Right atrium auricular region (tissue), 2 donors: ENCODE results near the gene RNU6-8. TPM values are rescaled to one million over a fixed set of nuclear protein-coding genes. Genes with fewer than 3 reads are reported as not detected.

Experiments used
- DNase-seq: peaks from one replicate; pipeline ENCODE4 v3.0.0-alpha.2; 2019; ENCODE audit warnings: low spot score
- H3K27ac ChIP-seq, 2 donors: fragments of 200-600 bp; sonication (generic); 1 replicate in 1 of 2; 2 replicates in 1 of 2; pipeline ENCODE4 v1.5.1; 2016 to 2019
- H3K27me3 ChIP-seq, 2 donors: fragments of 200-600 bp; sonication (generic); one replicate each; pipeline versions ENCODE4 v1.5.1 to v1.6.0; 2017 to 2019
- H3K36me3 ChIP-seq: fragments of 200-600 bp; sonication (generic); one replicate; pipeline ENCODE4 v1.5.1; 2016
- H3K4me1 ChIP-seq, 2 donors: fragments of 200-600 bp; sonication (generic); one replicate each; pipeline versions ENCODE4 v1.5.1 to v1.6.0; 2017 to 2019
- H3K4me3 ChIP-seq, 2 donors: fragments of 200-600 bp; sonication (generic); 1 replicate in 1 of 2; 2 replicates in 1 of 2; pipeline ENCODE4 v1.5.1; 2017 to 2019; ENCODE audit warnings: mild to moderate bottlenecking in 1 of 2, moderate library complexity in 1 of 2
- H3K9me3 ChIP-seq, 2 donors: fragments of 200-600 bp; sonication (generic); one replicate each; pipeline ENCODE4 v1.5.1; 2019
- total RNA-seq, 2 donors: library from RNA; depleted of rRNA; stranded (reverse); fragments of >200 nt; gene quantifications; one replicate each; pipeline ENCODE4 v1.1.0, GENCODE V29; 2016
- TF ChIP-seq, protein P1 (sequence below), 2 donors: fragments of 200-600 bp; sonication (generic); IDR thresholded peaks; one replicate each; pipeline ENCODE4 v1.5.1; 2019; ENCODE audit warnings: antibody characterized with exemption in 2 of 2

Gene RNU6-8
- total RNA-seq, 2 donors from 2014 or later = not detected

DNA sequence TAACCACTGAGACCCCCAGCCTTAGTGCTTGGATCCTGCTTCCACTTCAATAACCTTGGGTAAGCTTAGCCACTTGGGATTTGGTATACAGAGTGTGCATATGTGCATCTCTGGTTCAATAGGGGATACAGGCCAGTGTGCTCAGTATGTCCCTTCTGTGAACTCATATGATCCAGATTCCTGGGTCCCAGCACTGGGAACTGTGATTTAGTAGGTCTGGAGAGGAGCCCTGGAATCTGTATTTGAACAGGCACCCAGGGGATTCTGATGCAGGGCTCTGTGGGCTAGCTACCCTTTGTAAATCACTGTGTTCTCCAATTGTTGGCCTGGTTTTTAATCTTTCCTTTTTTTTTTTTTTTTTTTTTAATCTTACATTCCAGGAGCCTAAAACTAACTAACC is 9.8 kb upstream of the RNU6-8 start:
- TF ChIP-seq, protein P1, sequence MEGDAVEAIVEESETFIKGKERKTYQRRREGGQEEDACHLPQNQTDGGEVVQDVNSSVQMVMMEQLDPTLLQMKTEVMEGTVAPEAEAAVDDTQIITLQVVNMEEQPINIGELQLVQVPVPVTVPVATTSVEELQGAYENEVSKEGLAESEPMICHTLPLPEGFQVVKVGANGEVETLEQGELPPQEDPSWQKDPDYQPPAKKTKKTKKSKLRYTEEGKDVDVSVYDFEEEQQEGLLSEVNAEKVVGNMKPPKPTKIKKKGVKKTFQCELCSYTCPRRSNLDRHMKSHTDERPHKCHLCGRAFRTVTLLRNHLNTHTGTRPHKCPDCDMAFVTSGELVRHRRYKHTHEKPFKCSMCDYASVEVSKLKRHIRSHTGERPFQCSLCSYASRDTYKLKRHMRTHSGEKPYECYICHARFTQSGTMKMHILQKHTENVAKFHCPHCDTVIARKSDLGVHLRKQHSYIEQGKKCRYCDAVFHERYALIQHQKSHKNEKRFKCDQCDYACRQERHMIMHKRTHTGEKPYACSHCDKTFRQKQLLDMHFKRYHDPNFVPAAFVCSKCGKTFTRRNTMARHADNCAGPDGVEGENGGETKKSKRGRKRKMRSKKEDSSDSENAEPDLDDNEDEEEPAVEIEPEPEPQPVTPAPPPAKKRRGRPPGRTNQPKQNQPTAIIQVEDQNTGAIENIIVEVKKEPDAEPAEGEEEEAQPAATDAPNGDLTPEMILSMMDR (IDR thresholded peaks at IDR 0.05) = no peak
- Histone ChIP-seq H3K4me1 (no peaks in the 10 kb centered on the region), H3K9me3 (peaks cover 0 to 8% of the 10 kb centered on the region in 2 donors), H3K4me3 (no peak overlapping the region), H3K36me3 (no peaks in the 10 kb centered on the region), H3K27me3 (no peaks in the 10 kb centered on the region), H3K27ac (no peak overlapping the region)
- DNase-seq = no peak

DNA sequence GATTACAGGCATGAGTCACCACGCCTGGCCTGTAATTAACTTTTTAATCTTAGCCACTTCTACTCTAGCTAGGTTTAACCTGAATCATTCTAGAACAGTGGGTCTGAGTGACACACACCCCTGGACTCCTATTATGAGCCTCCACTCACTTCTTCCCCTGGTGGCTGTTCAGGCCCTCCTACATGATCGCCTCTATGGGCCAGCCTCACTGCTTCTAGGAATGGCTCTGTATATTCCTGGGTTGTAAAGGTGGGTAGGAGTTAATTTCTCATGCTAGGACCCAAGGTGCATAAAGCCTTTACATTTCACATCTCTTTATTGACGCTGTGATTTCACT is 8.0 kb upstream of the RNU6-8 start:
- H3K4me1 ChIP-seq = no peaks in the 10 kb centered on the region
- TF ChIP-seq, protein P1 (IDR thresholded peaks at IDR 0.05) = no peak
- peaks cover 0 to 4% of the 10 kb centered on the region in 2 donors for H3K9me3 ChIP-seq
- no peaks in the 10 kb centered on the region for H3K36me3 ChIP-seq
- H3K4me3 ChIP-seq = no peak overlapping the region
- H3K27ac ChIP-seq = no peak overlapping the region
- no peaks in the 10 kb centered on the region for H3K27me3 ChIP-seq
- no peak for DNase-seq

DNA sequence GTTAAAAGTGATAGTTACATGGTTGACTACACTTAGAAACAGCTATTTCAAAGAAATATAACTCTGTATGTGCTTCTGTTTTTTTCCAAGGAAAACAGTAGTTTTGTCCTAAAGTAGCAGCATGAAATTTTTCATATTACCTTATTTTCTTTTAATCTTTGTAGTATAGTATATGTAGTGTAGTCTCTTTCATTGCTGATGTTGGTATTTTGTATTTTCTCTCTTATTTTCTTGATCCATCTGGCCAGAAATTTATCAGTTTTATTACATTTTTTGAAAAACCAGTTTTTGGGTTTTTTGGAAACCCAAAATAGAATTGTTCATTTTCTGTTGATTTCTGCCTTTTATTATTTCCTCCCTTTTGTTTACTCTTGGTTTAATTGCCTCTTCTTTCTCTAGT is 6.4 kb upstream of the RNU6-8 start:
- Histone ChIP-seq H3K27ac (no peak overlapping the region), H3K36me3 (no peaks in the 10 kb centered on the region), H3K4me3 (no peak overlapping the region), H3K27me3 (no peaks in the 10 kb centered on the region), H3K4me1 (no peaks in the 10 kb centered on the region), H3K9me3 (no peaks in the 10 kb centered on the region)
- TF ChIP-seq, protein P1 (IDR thresholded peaks at IDR 0.05) = no peak
- DNase-seq = no peak

- TF ChIP-seq, protein P1 (IDR thresholded peaks at IDR 0.05) = no peak
- Histone ChIP-seq H3K36me3 (no peaks in the 10 kb centered on the region), H3K4me1 (no peaks in the 10 kb centered on the region), H3K27ac (no peak overlapping the region), H3K9me3 (no peaks in the 10 kb centered on the region), H3K27me3 (no peaks in the 10 kb centered on the region), H3K4me3 (no peak overlapping the region)
- DNase-seq = no peak
Measured at GRCh38 chr14:32208490-32208889, 5.4 kb upstream of the RNU6-8 start.

- Histone ChIP-seq H3K4me1 (peaks cover 0 to 12% of the 10 kb centered on the region in 2 donors), H3K36me3 (no peaks in the 10 kb centered on the region), H3K9me3 (no peaks in the 10 kb centered on the region), H3K4me3 (no peak overlapping the region), H3K27ac (peak overlapping the region in 1 of 2 donors; percentile 23), H3K27me3 (no peaks in the 10 kb centered on the region)
- TF ChIP-seq, protein P1 (IDR thresholded peaks at IDR 0.05) = no peak
- no peak for DNase-seq
Measured at GRCh38 chr14:32206552-32206951, 3.5 kb upstream of the RNU6-8 start.

DNA sequence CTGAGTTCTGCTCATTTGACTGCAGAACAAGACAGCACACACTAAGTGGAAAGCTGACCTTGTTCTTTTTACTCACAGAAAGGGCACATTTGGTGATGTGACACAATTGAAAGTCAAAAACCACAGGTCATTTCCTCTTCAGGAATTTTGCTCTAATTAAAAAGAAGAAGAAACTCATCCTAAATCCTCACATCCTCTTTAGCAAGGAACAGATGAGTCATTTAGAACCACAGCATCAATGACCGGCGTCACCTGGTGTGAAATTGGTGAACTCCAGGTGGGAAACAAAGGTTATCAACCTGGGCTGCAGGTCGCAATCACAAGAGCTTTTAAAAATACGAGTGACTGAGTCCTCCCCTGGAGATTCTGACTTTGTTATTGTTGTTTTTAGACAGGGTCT is 2.9 kb upstream of the RNU6-8 start:
- Histone ChIP-seq H3K4me3 (no peak overlapping the region), H3K27ac (peak overlapping the region in 1 of 2 donors; percentile 12), H3K9me3 (no peaks in the 10 kb centered on the region), H3K4me1 (peaks cover 0 to 12% of the 10 kb centered on the region in 2 donors), H3K36me3 (no peaks in the 10 kb centered on the region), H3K27me3 (no peaks in the 10 kb centered on the region)
- TF ChIP-seq, protein P1 (IDR thresholded peaks at IDR 0.05) = no peak
- no peak for DNase-seq
